Thoracic aorta (tissue), 2 donors: ENCODE data around the gene RTKN2. TPM values are rescaled to one million over a fixed set of nuclear protein-coding genes. Genes with fewer than 3 reads are reported as not detected.
"Not testable (repeated sequence)": the region's sequence is repeated elsewhere in the genome, so short reads cannot be mapped to it uniquely, and the experiment has no call there.

ENCODE experiments used
- ATAC-seq: fragments of 150-250 bp; one replicate; pipeline ENCODE4 v1.8.0; 2017; ENCODE audit warnings: low read depth; ENCODE audit not compliant: insufficient number of reproducible peaks, low FRiP score
- DNase-seq: peaks from one replicate; pipeline ENCODE4 v3.0.0-alpha.2; 2020; ENCODE audit warnings: low spot score
- H3K27ac ChIP-seq, 2 donors: fragments of 200-600 bp; sonication (generic); 1 replicate in 1 of 2; 2 replicates in 1 of 2; pipeline ENCODE4 v1.5.1; 2016; ENCODE audit warnings: mild to moderate bottlenecking in 2 of 2, moderate library complexity in 2 of 2
- H3K27me3 ChIP-seq: fragments of 200-600 bp; sonication (generic); replicated peaks from 2 replicates; pipeline ENCODE4 v1.6.0; 2016; ENCODE audit warnings: mild to moderate bottlenecking; ENCODE audit not compliant: insufficient read depth
- H3K36me3 ChIP-seq: fragments of 200-600 bp; sonication (generic); one replicate; pipeline ENCODE4 v1.5.1; 2016
- H3K4me1 ChIP-seq, 2 donors: fragments of 200-600 bp; sonication (generic); 1 replicate in 1 of 2; 2 replicates in 1 of 2; pipeline versions ENCODE4 v1.5.1 to v1.6.0; 2016; ENCODE audit warnings: low read depth in 2 of 2, mild to moderate bottlenecking in 1 of 2; ENCODE audit not compliant: control insufficient read depth in 1 of 2
- H3K4me3 ChIP-seq: fragments of 200-600 bp; sonication (generic); 2 replicates; pipeline ENCODE4 v1.5.1; 2016; ENCODE audit warnings: mild to moderate bottlenecking
- H3K9me3 ChIP-seq: fragments of 200-600 bp; sonication (generic); 2 replicates; pipeline ENCODE4 v1.5.1; 2016
- CTCF ChIP-seq: fragments of 200-600 bp; sonication (generic); IDR thresholded peaks from one replicate; pipeline ENCODE4 v1.5.1; 2019; ENCODE audit warnings: antibody characterized with exemption
- total RNA-seq, 2 donors: library from RNA; depleted of rRNA; stranded (reverse); fragments of >200 nt; gene quantifications; one replicate each; pipeline versions ENCODE4 v1.1.0 to v1.2.3, GENCODE V29; 2016

The RTKN2 gene
- total RNA-seq, 2 donors from 2014 or later = not detected

DNA sequence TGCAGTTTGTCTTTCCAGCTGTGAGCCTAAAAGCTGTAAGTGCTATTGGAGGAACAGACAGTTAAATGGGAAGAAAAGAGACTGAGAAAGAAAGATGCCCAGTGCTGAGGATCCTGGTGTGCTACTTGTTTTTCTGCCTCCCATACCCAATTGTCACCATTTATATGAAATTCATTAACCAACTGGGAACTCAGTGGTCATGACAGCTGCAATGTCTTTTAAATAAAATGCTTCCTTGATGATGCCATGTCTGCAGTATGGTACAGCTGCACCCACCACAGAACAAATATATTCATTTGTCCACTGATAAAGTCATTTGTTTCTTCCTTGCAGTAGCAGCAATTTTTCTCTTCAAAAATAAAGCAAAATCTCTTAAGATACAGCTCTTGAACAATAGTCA, 15.6 kb upstream of the RTKN2 start:
- Histone ChIP-seq H3K36me3 (no peaks in the 10 kb centered on the region), H3K4me3 (no peak overlapping the region), H3K27me3 (no peaks in the 10 kb centered on the region), H3K9me3 (no peaks in the 10 kb centered on the region), H3K27ac (no peak overlapping the region), H3K4me1 (no peaks in the 10 kb centered on the region)
- ATAC-seq (no peak), DNase-seq (no peak)
- TF ChIP-seq CTCF = no peak

DNA sequence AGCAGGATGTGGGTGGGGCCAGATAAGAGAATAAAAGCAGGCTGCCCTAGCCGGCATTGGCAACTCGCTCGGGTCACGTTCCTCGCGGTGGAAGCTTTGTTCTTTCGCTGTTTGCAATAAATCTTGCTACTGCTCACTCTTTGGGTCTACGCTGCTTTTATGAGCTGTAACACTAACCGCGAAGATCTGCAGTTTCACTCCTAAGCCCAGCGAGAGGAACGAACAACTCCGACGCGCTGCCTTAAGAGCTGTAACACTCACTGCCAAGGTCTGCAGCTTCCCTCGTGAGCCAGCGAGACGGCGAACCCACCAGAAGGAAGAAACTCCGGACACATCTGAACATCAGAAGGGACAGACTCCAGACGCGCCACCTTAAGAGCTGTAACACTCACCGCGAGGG, 12.7 kb upstream of the RTKN2 start:
- not testable (repeated sequence) for H3K36me3 ChIP-seq, ATAC-seq, H3K4me1 ChIP-seq, DNase-seq, H3K9me3 ChIP-seq, H3K4me3 ChIP-seq, H3K27ac ChIP-seq, H3K27me3 ChIP-seq

GRCh38 chr10:62280392-62280791, 11.7 kb upstream of the RTKN2 start:
- ATAC-seq, DNase-seq, H3K36me3 ChIP-seq, H3K27ac ChIP-seq, H3K4me3 ChIP-seq, H3K9me3 ChIP-seq, H3K27me3 ChIP-seq, H3K4me1 ChIP-seq: not testable (repeated sequence)

GRCh38 chr10:62278441-62278910, 9.8 kb upstream of the RTKN2 start:
- H3K27me3 ChIP-seq = no peaks in the 10 kb centered on the region
- H3K27ac ChIP-seq = no peak overlapping the region
- TF ChIP-seq CTCF = no peak
- no peak for DNase-seq
- no peaks in the 10 kb centered on the region for H3K9me3 ChIP-seq
- peak overlapping the region; percentile 26 for H3K4me3 ChIP-seq
- no peaks in the 10 kb centered on the region for H3K36me3 ChIP-seq
- H3K4me1 ChIP-seq = peaks cover 6 to 7% of the 10 kb centered on the region in 2 donors
- no peak for ATAC-seq

- DNase-seq (no peak), ATAC-seq (no peak)
- H3K36me3 ChIP-seq = no peaks in the 10 kb centered on the region
- H3K4me1 ChIP-seq = peaks cover 6 to 7% of the 10 kb centered on the region in 2 donors
- no peak overlapping the region for H3K4me3 ChIP-seq
- no peaks in the 10 kb centered on the region for H3K9me3 ChIP-seq
- TF ChIP-seq CTCF = no peak
- no peak overlapping the region for H3K27ac ChIP-seq
- no peaks in the 10 kb centered on the region for H3K27me3 ChIP-seq
These were observed 9.3 kb upstream of the RTKN2 start for GRCh38 chr10:62277971-62278370.

DNA sequence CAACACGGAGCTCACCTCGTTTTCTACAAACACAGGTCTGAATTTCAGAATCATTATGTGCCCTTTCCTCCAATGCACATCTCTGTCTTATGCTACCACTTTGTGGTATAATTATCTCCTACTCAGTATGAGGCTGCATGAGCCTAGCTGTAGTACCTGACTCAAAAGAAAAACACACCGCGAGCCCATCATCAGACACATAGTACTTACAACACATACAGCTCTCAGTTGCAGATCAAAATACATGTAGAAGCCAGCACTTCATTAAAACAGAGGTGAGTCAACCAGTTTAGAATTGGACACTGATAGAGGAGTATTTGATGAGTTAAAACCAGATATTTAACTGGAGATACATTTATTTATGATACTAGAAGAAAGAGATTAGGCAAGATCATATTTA, 1.4 kb upstream of the RTKN2 start:
- DNase-seq = no peak
- no peak for TF ChIP-seq CTCF
- H3K4me3 ChIP-seq = no peak overlapping the region
- H3K4me1 ChIP-seq = peaks cover 4 to 7% of the 10 kb centered on the region in 2 donors
- ATAC-seq = no peak
- H3K9me3 ChIP-seq = no peaks in the 10 kb centered on the region
- no peaks in the 10 kb centered on the region for H3K27me3 ChIP-seq
- H3K27ac ChIP-seq = no peak overlapping the region
- H3K36me3 ChIP-seq = no peaks in the 10 kb centered on the region
